ENCODE results near the gene PTTG1IP.

Gene PTTG1IP

GRCh38 chr21:44897326-44898010 lies 24.0 kb upstream of the PTTG1IP start:
- no peak overlapping the region for H3K27ac ChIP-seq
- no peak for TF ChIP-seq CTCF (conservative IDR thresholded peaks at IDR 0.05)
- TF ChIP-seq ZFX (IDR thresholded peaks at IDR 0.05) = no peak

GRCh38 chr21:44896561-44897286 lies 23.2 kb upstream of the PTTG1IP start:
- H3K27ac ChIP-seq = no peak overlapping the region
- no peak for TF ChIP-seq ZFX (IDR thresholded peaks at IDR 0.05)
- TF ChIP-seq CTCF (conservative IDR thresholded peaks at IDR 0.05) = no peak

GRCh38 chr21:44895859-44896258 lies 22.4 kb upstream of the PTTG1IP start:
- H3K27ac ChIP-seq = no peak overlapping the region
- TF ChIP-seq ZFX (IDR thresholded peaks at IDR 0.05) (no peak), CTCF (conservative IDR thresholded peaks at IDR 0.05) (no peak)

GRCh38 chr21:44894687-44895302 lies 21.3 kb upstream of the PTTG1IP start:
- H3K27ac ChIP-seq = no peak overlapping the region
- TF ChIP-seq ZFX (IDR thresholded peaks at IDR 0.05) (no peak), CTCF (conservative IDR thresholded peaks at IDR 0.05) (no peak)

- no peak for TF ChIP-seq CTCF (conservative IDR thresholded peaks at IDR 0.05)
- TF ChIP-seq ZFX (IDR thresholded peaks at IDR 0.05) = no peak
- H3K27ac ChIP-seq = no peak overlapping the region
These were observed 20.6 kb upstream of the PTTG1IP start for GRCh38 chr21:44893948-44894656.

- no peak for TF ChIP-seq CTCF (conservative IDR thresholded peaks at IDR 0.05)
- TF ChIP-seq ZFX (IDR thresholded peaks at IDR 0.05) = no peak
- no peak overlapping the region for H3K27ac ChIP-seq
These were observed 19.7 kb upstream of the PTTG1IP start for GRCh38 chr21:44893278-44893556.

Measured in C4-2B (cell line).